GM21786 (cell line): Measurements from ENCODE around the gene KREMEN2.
"Not testable (repeated sequence)": the region's sequence is repeated elsewhere in the genome, so short reads cannot be mapped to it uniquely, and the experiment has no call there.

Experiments used
- ATAC-seq: cut with Tn5 transposase; IDR thresholded peaks from one replicate; pipeline ENCODE4 v1.9.1; 2021; ENCODE audit not compliant: unreplicated experiment

Gene KREMEN2

DNA sequence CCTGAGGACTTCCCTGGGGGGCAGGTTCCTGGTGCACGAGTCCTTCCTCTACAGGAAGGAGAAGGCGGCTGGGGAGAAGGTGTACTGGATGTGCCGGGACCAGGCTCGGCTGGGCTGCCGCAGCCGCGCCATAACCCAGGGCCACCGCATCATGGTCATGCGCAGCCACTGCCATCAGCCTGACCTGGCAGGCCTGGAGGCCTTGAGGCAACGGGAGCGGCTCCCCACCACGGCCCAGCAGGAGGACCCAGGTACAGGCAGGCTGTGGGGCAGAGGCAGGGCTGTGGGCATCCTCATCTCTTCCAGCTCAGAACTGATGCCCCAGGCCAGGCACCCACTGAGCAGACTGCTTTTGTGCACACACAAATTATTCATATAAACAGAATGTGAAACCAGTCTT is 25.9 kb upstream of the KREMEN2 start:
- no peak for ATAC-seq

DNA sequence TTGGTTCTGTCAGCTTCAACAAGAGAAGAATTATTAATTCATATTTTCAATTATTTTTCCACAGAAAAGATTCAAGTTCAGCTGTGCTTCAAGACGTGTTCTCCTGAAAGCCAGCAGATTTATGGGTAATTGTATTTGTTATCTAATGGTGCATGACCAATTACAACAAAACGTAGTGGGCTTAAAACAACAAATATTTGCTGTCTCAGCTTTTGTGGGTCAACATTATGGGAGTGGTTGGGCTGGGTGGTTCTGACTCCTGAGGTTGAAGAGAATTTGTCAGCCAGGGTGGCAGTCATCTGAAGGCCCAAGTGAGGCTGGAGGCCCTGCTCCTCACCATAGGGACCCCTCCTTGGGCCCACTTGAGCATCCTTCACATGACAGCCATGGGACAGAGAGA is 24.1 kb upstream of the KREMEN2 start:
- no peak for ATAC-seq

DNA sequence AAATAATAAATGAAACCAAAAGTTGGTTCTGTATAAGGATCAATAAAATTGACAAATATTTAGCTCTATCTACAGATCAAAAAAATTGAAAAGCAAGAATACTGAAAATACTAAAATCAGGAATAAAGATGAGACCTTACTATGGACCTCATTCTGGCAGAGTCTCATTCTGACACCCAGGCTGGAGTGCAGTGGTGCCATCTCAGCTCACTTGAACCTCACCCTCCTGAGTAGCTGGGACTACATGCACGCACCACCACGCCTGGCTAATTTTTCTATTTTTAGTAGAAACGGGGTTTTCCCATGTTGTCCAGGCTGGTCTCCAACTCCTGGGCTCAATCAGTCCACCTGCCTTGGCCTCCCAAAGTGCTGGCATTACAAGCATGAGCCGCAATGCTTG is 22.0 kb upstream of the KREMEN2 start:
- no peak for ATAC-seq

DNA sequence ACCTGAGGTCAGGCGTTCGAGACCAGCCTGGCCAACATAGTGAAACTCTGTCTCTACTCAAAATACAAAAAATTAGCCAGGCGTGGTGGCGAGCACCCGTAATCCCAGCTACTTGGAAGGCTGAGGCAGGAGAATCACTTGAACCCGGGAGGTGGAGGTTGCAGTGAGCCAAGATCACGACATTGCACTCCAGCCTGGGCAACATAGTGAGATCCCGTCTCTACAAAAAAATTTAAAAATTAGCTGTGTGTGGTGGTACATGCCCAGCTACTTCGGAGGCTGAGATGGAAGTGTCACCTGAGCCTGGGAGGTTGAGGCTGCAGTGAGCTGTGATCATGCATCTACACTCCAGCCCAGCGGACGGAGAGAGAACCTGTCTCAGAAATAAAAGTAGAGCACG is 20.4 kb upstream of the KREMEN2 start:
- ATAC-seq: not testable (repeated sequence)

DNA sequence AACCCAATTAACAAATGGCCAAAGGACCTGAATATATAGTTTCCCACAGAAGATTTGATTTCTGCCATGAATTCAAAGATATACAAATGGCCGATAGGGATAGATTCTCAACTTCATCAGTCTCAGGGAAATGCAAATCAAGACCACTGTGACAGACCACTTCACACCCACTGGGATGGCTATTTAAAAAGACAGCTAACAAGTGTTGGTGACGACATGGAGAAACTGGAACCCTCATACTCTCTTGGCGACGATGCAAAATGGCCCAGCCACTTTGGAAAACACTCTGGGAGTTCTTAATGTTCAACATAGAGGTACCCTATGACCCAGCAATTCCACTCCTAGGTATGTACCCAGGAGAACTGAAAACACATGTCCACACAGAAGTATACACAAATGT is 17.4 kb upstream of the KREMEN2 start:
- ATAC-seq: no peak

DNA sequence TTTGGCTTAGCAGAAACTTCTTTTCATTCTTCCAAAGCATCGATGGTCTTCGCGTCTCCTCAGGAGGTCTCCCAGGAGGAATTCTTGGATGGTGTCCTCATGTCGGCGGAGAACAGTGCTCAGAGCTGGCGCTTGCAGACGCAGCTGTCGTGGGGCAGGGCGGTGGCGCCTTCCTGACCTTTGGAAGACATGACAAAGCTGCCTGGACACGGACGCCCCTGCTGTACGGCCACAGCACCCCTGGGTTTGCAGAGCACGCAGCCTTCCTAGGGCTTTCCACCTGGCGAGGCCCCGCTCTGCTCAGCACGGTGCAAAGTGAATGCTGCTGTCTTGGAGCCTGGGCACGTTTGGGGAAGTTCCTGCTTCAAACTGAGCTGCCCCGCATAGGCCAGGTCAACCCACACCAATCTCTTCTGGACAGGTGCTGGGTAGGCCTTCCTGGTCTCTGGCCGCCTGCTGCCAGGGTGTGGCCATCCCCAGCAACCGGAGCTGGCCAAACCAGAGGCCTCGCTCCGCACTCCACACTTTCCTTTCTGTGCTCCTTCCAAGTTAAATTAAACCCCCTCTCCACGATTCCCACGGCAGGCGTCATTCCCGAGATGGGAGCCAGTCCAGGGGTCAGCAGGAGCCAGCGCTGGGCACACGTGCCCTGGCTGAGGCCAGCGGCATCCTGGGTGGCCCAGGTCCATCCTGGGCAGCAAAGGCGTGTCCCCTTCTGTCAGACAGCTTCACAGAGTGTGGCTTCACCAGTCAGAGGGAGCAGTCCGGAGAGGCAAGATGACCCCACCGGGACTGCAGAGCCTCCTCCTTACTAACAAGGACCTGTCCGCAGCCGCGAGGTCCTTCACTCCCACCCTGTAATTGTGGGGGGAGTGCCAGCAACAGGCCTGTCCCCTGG is 15.0 kb upstream of the KREMEN2 start:
- ATAC-seq: no peak

DNA sequence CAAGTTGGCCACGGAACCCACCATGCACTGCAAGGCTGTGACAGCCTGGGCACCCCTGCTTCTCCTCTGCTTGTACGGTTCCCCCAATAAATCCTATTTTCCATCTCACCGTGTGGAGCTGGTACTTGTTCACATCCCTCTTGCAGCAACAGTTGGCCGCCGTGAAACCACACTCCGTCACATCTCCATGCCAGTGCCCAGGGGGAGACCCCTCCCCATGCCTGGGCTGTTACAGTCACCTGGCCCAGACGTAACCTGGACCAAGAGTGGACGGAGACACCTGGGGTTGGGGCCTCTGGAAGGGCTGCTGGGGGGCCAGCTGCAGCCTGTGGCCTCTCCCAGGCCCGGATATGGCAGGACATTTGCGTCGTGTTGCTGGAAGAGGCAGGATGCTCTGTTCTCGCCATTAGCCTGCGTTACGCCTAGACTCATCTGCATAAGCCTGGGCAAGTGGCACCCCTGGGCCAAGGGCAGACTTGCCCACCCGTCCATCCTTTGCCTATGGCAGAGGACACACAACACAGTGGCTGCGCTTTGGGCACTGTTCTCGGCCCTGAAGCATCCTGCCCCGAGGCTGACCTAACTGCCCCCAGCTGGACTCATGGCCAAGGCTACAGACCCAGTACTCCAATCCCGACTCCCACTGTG is 14.2 kb upstream of the KREMEN2 start:
- ATAC-seq: no peak

DNA sequence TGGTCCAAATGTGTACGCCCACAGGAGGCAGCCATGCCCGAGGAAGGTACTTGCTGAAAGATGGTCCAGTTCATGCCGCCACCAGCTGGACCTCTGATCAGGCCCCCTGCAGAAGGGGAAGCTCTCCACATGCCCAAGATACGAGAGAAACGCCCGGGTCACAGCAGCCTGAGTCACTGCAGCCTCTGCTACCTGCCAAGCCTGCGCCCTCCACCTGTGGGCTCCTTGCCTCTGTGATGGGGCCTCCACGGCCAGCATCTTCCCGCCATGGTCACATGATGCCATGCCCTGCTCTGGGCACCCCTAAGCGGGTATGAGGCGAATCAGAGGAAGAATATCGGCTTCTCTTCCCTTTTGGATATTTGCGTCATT is 13.7 kb upstream of the KREMEN2 start:
- ATAC-seq: no peak

DNA sequence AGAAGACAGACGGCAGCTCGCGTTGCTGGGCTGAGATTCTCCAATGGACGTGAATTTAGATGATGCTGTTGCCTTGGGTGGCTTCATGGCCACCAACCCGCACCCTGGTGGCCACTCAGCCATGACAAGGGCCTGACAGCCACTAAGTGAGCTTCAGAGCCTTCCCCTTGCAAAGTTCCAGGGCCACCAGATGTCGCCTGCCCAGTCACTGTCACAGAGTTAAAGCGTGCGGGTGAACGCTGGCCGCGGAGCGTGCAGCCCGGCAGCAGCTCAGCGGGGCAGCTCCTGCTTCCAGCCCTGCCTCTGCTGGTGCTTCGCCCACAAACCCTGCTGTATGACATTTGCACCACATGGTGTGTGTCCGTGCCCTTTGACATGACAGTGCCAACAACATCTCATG is 13.3 kb upstream of the KREMEN2 start:
- no peak for ATAC-seq

DNA sequence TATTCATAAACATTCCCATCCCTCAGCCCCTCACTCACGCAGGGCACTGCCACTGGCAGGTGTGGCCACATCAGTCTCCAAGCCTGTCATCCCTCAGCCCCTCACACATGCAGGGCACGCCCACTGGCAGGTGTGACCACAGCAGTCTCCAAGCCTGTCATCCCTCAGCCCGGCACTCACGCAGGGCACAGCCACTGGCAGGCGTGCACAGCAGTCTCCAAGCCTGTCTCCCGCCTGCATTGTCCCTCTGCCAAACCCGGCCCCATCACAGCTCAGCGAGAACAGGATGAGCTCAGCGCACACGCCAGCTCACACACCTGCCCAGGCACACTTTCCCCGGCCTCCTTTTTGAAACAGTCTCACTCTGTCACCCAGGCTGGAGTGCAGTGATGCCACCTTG is 11.4 kb upstream of the KREMEN2 start:
- no peak for ATAC-seq

DNA sequence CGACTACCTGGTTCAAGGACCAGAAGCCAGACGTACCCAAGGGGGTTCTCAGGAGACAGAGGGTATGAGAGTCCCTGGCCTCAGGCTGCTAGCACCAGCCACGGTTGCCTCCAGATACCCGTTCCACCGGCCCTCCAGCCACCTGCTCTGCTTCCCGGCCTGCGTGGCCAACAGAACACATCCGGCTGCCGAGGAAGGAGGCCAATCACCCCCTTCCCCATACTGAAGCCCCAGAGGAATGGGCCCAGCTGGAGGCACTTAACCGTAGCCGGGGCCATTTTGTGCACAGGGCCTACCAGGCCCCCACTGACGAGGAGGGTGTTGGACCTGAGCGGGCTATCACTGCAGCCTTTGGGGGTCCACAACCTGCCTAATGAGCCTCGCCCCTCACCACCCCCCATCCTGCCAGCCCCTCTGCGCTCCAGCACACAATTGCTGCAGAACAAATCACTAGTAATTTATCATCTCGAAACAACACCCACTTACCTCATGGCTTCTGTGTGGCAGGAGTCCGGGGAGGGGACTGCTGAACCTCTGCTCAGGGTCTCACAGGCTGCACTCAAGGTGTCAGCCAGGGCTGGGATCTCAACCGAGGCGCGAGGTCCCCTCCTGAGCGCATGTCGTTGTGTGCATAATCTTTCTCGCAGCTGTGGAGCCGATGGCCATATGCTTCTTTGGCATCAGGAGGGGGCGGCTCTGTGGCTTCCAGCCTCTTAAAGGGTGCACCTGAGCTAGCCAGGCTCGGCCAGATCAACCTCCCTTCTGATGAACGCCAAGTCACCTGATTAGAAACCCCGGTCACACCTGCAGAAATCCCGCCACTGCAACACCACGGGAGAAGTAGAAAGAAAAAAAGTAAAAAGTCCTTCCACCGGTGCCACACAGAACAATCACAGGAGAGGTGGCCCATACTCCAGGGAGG is 10.1 kb upstream of the KREMEN2 start:
- ATAC-seq: no peak

DNA sequence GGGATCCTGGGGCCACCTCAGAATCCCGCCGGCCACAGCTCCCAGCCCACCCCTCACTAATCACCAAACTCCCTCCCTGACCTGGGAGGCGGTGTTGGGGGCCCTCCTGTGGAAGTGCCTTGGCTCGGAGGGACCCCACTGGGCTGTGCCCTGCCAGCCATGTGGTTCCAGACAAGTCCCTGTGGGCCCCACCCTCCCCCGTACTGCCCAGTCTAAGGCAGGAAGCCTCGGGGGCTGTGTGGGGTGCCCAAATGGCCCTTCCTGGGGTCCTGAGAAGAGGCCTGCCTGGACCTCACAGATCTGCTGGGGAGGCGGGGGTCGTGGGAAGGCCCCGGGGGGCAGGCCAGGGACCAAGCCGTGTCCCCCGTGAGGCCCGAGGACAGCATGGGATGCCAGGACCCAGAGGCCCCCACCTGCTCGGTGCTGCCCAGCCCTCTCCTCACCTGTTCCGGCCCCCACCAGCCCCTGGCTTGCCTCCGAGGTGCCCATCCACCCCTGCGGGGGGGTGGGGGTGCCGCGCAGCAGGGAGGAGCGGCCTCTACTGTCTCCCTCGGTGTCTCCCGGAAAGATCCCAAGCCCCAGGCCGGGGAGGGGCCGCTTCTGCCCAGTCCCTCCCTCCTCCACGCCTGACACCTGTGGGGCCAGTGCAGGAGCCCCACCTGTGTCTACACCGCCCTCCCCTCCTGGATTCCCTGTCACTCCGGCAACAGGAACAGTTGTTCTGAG is 9.3 kb upstream of the KREMEN2 start:
- ATAC-seq: no peak

DNA sequence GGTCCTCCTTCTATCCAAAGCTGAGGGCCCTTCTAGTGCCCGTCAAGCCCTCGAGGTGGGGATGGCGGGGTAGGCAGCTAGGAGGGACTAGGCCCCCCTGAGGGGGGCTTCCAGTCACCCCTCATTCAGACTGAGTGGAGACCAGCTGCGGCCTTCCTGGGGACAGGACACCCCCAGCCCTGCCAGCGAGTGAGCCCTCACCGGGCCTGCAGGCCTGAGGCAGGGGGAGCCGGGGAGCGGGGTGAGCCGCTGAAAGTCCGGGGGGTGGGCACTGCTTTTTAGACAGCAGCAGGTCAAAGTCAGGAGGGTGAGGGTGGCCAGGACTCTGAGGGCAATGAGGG is 8.7 kb upstream of the KREMEN2 start:
- ATAC-seq: no peak

DNA sequence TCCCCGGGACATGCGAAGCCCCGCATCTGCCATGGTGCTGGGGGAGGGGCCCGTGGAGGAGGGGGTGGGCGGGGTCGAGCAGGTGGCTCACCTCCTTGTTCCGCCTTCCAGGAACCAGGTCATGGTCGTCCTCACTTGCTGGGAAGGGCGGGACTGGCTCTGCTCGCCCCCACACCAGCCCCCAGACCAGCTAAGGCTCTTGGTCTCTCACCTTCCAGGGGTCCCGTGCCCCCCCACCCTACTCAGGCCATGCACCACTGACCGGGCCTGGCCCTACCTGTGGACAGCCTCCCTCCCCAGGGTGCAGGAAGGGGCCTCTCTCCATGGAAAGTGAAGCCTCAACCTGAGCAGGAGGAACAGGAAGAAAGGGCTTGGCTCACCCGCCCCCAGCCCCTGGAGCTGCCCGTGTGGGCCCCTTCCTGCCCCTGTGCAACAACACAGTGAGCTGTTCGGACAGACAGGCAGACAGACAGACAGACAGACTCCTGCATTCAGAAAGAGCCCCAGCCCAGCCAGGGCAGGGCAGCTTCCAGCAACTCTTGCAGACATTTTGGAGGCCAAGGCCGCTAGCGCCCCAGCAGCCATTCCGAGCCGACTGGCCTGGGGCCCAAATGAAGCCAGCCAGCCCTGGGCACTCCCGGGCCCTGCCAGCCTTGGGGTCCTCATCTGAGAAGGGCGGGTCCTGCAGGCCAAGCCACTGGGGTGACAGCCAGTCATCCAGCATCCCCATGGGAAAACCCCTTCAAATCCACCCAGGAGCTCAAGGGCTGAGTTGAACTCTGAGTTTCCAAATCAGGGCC is 8.1 kb upstream of the KREMEN2 start:
- no peak for ATAC-seq

DNA sequence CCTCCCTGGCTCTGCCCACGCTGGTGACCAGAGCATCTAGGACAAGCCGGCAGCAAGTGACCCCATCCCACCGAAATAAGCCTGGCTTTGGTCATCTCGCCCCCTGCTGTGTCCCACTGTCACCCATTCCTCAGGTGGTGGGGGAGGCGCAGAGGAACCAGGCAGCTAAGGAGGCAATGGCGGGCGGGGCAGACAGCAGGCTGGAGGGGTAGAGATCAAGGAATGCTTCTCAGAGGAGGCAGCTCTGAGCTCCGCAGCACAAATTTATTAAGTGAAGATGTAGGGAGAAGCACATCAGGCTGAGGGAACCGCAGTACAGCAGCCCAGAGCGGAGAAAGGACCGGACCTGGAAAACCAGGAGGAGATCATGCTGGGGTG is 7.5 kb upstream of the KREMEN2 start:
- ATAC-seq: no peak

DNA sequence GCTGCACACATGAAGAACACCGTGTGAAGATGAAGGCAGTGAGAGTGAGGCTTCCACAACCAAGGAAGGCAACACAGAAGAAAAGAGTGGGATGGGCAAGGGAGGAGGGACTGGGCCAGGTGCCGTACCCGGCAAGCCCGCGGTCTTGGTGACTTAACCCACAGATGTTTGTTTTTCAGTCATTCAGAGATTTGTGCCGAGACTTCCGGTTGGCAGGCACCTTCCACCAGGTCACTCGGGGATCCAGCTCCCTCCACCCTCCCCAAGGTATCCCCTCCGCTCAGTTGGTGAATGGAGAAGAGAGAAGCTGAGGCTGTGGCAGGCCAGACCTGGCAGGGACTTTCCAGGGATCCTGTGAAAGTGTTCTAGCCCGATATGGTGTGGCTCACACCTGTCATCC is 4.9 kb upstream of the KREMEN2 start:
- no peak for ATAC-seq

DNA sequence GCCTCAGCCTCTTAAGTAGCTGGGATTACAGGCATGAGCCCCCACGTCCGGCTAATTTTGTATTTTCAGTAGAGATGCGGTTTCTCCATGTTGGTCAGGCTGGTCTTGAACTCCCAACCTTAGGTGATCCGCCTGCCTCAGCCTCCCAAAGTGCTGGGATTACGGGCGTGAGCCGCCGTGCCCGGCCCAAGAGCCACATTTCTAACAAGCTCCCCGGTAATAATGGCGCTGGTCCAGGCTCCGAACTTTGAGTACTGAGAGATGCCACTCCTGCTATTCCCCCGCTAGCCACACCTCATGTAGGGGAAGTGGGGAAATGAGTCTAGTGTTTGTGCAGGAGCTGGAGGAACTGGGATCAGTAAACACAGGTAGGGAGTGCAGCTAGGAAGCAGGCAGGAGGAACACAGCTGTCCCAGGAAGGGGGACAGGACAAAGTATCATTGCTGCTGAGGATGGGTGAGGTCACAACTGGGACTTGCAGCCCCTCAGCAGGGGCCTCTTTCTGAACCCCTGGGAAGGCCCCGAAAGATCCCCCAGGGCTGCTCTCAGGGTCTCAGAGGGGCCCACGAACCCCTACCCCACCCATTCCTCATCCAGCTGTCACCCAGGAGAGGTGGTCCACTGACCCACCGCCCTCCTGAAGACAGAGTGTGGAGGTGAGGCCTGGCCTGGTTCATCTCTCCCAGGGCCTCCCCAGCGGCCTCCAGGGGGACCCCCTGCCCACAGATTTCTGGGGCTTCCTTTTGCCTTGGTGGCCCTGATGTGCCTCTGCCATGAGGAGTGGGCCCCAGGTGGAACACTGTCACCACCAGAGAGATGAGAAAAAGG is 3.7 kb upstream of the KREMEN2 start:
- no peak for ATAC-seq

DNA sequence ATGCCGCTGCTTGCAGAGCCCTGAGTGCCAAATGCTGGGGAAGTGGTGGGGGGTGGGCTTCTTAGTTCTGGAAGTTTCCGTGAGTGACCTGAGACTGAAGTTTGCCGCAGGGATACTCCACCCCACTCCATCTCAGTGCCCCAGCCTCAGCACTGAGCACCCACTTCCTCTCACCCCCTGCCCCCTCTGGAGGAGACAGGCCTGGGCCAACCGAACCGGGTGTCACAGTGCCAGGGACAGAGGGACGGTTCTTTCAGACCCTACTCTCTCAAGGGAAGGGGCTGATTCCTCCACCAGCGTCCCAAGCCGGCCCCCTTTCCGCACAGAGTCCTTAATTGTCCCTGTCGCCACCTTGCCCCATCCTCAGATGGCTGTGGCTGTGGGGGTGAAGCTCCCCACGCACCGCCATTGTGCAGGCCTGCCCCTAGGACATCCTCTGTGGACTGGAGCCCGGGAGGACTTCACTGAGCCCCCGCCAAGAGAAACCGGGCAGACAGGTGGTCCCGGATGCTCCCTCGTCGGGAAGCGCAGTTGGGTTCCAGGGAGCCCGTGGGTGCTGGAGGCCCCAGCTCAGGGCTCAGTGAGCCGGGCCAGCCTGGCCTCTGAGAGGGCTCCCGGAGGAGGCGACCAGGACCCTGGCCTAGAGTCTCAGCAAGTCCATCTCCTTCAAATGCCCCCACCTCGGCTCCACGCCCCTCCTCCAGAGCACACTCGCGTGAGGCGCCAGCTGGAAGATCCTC is 1.6 kb upstream of the KREMEN2 start:
- no peak for ATAC-seq
